GM06990 (cell line): ENCODE results near the gene TEAD1.

Experiments
- DNase-seq: peaks from one replicate; pipeline ENCODE4 v3.0.0-alpha.2; 2011; ENCODE audit not compliant: insufficient read length; ENCODE audit errors: extremely low read depth
- H3K27me3 ChIP-seq: replicated peaks from 2 replicates; pipeline ENCODE4 v1.6.0; 2011; ENCODE audit warnings: low read length; ENCODE audit not compliant: control insufficient read depth, insufficient read depth
- H3K36me3 ChIP-seq: 2 replicates; pipeline ENCODE4 v1.5.1; 2011; ENCODE audit warnings: low read length; ENCODE audit not compliant: control insufficient read depth, insufficient read depth
- H3K4me3 ChIP-seq: replicated peaks from 2 replicates; pipeline ENCODE4 v1.5.1; 2011; ENCODE audit warnings: low read depth, mild to moderate bottlenecking, control low read depth, low read length
- TF ChIP-seq, protein P1 (sequence below): IDR thresholded peaks from 2 replicates; pipeline ENCODE4 v1.5.1; 2011; ENCODE audit warnings: low read length, control low read depth, mild to moderate bottlenecking, inconsistent platforms; ENCODE audit not compliant: insufficient read depth, poor library complexity, severe bottlenecking

The TEAD1 gene

GRCh38 chr11:12834630-12835029, 160.4 kb downstream of the TEAD1 start:
- TF ChIP-seq, protein P1, sequence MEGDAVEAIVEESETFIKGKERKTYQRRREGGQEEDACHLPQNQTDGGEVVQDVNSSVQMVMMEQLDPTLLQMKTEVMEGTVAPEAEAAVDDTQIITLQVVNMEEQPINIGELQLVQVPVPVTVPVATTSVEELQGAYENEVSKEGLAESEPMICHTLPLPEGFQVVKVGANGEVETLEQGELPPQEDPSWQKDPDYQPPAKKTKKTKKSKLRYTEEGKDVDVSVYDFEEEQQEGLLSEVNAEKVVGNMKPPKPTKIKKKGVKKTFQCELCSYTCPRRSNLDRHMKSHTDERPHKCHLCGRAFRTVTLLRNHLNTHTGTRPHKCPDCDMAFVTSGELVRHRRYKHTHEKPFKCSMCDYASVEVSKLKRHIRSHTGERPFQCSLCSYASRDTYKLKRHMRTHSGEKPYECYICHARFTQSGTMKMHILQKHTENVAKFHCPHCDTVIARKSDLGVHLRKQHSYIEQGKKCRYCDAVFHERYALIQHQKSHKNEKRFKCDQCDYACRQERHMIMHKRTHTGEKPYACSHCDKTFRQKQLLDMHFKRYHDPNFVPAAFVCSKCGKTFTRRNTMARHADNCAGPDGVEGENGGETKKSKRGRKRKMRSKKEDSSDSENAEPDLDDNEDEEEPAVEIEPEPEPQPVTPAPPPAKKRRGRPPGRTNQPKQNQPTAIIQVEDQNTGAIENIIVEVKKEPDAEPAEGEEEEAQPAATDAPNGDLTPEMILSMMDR = no peak
- DNase-seq = no peak
- Histone ChIP-seq H3K4me3 (no peak overlapping the region), H3K36me3 (no peaks in the 10 kb centered on the region), H3K27me3 (peaks cover 1% of the 10 kb centered on the region; the same call in 1 of the 2 replicates)

GRCh38 chr11:12835286-12835685, 161.1 kb downstream of the TEAD1 start:
- H3K4me3 ChIP-seq = no peak overlapping the region
- no peaks in the 10 kb centered on the region; the same call in 1 of the 2 replicates for H3K27me3 ChIP-seq
- DNase-seq = no peak
- TF ChIP-seq, protein P1 = no peak
- no peaks in the 10 kb centered on the region for H3K36me3 ChIP-seq

GRCh38 chr11:12838463-12839123, 164.4 kb downstream of the TEAD1 start:
- DNase-seq = no peak
- H3K36me3 ChIP-seq = no peaks in the 10 kb centered on the region
- no peaks in the 10 kb centered on the region; the same call in none of the 2 replicates for H3K27me3 ChIP-seq
- no peak overlapping the region for H3K4me3 ChIP-seq
- TF ChIP-seq, protein P1 = no peak

GRCh38 chr11:12840871-12841660, 166.8 kb downstream of the TEAD1 start:
- H3K4me3 ChIP-seq = no peak overlapping the region
- TF ChIP-seq, protein P1 = no peak
- DNase-seq = no peak
- H3K27me3 ChIP-seq = no peaks in the 10 kb centered on the region; the same call in none of the 2 replicates
- no peaks in the 10 kb centered on the region for H3K36me3 ChIP-seq

DNA sequence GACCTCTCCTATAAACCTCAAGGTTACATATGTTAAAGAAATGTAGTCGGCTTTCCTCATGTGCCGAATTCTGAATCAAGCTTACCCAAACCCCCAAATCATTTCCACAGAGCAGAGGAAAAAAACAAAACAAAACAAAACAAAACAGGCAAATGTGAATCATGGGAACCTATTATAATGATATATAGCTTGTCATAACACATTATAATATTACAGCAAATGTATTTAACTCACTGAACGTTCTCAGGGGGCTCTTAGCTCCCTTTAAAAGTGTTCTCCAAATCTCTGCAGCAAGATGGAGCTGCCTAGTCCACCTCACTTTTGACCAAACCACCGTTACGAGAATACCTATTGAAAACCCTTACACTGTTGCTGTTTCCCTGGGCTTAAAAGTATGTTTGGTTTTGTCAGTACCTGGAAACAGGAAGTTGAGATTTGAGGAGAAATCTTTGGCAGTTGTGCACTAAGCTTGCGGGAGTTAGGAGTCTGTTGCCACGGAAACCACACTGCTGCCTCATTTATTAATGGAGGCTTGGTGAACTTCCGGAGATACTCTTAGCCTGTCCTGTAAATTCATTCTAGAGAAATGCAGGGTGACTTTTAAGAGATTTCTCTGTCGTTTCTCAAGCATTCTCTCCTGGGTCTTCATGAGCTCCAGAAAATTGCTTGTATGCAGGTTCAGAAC, 167.9 kb downstream of the TEAD1 start:
- Histone ChIP-seq H3K27me3 (peaks cover 1% of the 10 kb centered on the region), H3K4me3 (no peak overlapping the region), H3K36me3 (no peaks in the 10 kb centered on the region)
- DNase-seq = no peak
- TF ChIP-seq, protein P1 = no peak
